HG02870 (cell line): ENCODE data around the gene BTRC.
"Not testable (repeated sequence)": the region's sequence is repeated elsewhere in the genome, so short reads cannot be mapped to it uniquely, and the experiment has no call there.

Source experiments
- ATAC-seq: cut with Tn5 transposase; IDR thresholded peaks from one replicate; pipeline ENCODE4 v1.9.1; 2021; ENCODE audit warnings: mild to moderate bottlenecking, moderate library complexity; ENCODE audit not compliant: unreplicated experiment

The BTRC gene

DNA sequence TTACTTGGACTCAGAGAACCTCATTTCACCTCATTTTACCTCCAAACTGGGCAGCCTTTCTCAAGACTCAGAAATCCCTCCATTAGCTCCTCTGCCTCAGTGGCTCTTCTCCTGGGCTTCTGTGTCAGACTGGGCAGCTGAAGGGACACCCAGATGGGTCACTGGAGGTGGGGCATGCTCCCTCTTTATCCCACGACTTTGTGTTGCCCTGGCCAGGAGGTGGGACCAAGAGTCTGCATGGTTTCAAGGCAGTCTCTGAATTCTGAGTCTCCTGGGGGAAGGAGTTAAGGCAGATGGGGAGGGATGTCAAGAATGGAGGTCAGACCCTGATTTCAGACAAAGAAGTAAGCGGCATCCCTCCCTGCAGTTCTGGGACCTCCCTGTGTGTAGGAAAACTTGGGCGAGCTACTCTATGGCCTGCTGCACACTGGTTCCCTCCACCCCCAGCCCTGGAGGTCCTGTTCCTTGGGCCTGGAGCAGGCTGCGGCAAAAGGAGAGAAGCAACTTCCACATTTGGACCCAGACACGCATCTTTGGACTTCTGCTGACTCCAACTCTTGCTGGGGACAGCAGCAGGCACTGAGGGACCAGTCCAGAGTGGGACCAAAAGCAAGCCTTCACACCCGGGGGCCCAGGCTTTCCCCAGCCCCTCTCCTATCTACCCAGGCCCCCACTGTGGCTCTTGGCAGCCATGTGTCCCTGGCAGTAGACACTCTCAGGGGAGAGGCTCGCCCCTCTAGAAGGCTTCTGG lies 223.3 kb downstream of the BTRC start:
- no peak for ATAC-seq

GRCh38 chr10:101578192-101578591 lies 224.2 kb downstream of the BTRC start:
- ATAC-seq: no peak

GRCh38 chr10:101578803-101579515 lies 225.0 kb downstream of the BTRC start:
- no peak for ATAC-seq

DNA sequence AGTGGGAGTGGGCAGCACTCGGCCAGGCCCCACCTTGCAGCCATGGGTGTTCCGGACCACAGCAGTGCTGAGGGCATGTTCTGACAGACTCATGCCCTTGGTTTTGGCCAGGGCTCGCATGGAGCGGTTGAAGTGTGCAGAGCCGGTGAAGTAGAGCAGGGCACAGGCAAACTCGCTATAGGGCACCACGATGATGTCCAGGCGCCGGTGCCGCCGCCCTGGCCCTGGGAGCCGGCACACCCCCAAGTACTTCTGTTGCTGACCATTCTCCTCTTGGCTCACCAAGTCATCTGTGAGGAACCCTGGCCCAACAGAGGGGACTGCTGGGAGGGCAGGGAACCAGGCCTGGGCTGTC lies 225.5 kb downstream of the BTRC start:
- ATAC-seq: no peak

DNA sequence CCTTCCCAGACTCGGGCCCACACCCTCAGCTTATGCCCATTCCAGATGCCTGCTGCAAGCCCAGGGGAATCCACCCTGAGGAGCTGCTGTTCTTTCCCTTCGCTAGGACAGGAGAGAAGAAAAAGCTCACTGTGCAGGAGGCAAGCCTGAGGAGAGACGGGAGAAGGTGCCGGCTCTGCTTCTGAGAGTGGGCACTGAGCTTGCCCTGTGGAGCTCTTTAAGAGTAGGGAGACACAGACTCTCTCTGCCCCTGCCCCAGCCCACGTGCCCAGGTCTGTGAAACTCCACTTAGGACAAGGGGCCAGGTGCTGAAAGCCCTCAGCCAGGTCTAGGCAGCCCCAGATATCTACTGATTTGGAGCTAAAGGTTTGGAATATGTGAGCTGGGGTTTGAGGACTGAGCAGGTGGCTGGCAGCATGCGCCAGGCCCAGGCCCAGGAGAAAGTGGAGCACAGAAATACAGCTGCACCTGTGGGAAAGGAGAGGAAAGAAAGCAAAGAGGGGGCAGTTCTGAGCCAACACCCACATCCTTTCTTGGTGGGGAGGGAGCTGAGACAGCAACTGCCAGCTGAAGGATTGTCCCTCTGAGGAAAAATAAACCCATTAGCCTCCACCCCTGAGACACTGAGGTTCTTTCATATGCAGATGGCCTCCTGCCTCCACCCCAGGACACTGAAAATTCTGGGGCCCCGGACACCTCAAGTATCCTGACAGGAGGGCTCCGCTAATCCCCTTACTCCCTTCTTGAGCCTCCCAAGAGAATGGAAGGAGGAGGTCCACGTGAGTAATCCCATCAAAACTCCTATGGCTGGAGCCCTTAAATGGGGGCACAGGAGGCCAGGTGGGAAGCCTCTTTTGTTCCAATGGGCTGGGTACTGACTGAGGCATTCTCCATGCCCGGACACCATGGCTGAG lies 226.8 kb downstream of the BTRC start:
- no peak for ATAC-seq

GRCh38 chr10:101585841-101586240 lies 231.9 kb downstream of the BTRC start:
- no peak for ATAC-seq

- peak; percentile 95 for ATAC-seq
Measured at GRCh38 chr10:101587725-101588653, 234.0 kb downstream of the BTRC start, which contains the start of the genes DPCD and POLL. TSS of gene DPCD (plus strand) at chr10:101588321. CDS start at chr10:101588337, 16 bp downstream. TSS of gene POLL (minus strand) at chr10:101588257. CDS start at chr10:101587360, 897 bp downstream.

DNA sequence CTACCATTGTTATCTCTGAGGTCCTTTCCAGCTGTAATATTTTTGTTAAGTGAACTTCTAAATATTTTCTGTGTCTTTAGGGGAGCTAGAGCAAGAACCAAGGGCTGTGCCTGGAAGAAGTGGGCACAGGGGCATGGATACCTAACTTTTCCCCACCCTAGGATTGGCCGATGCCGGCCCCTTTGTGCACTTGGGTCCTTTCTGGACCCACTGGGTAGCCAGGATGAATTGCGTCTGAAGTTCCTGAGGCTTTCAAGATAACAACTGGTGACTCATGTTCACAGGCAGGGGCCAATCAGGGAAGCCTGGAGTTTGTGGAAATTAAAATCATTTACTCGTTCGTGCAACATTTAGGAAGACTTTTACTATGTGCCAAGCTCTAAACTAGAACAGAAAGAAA lies 234.9 kb downstream of the BTRC start:
- no peak for ATAC-seq

- ATAC-seq: not testable (repeated sequence)
Measured at GRCh38 chr10:101593331-101593730, 239.4 kb downstream of the BTRC start.

DNA sequence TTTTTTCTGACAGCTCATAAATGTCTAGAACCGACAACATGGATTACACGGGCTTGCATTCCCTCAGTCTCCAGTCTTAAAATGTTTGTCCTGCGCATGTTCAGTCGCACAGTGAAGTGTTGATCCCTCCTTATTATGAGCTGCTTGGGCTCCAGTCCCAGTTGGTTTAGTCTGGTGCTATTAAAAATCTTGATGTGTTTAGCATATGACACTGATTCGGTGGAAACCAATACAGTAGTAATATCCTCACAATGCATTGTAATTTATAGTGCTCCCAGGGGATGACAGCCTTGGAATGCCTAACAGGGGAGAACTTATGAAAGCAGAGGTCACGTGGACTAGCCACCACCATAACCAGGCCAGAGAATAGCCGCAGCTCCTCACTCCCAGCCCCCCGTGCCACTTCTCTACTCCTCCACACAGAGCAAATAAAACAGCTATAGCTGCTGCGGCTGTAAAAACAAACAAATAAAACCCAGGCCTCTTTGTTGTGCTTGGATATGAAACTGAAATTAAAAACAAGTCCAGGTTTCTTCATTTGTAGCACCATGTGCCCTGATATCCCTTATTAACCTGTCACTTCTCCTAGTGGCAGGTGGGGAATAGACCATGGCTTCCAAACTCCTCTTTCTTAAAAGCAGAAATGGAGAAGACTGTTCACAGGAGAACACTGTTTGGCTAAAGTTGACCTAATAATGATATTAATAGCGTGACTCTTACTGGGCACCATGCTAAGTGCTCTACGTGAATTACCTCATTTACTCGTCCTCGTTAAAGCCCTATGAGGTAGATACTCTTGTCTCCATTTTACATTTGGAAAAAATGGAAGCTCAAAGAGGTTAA lies 241.8 kb downstream of the BTRC start:
- no peak for ATAC-seq

DNA sequence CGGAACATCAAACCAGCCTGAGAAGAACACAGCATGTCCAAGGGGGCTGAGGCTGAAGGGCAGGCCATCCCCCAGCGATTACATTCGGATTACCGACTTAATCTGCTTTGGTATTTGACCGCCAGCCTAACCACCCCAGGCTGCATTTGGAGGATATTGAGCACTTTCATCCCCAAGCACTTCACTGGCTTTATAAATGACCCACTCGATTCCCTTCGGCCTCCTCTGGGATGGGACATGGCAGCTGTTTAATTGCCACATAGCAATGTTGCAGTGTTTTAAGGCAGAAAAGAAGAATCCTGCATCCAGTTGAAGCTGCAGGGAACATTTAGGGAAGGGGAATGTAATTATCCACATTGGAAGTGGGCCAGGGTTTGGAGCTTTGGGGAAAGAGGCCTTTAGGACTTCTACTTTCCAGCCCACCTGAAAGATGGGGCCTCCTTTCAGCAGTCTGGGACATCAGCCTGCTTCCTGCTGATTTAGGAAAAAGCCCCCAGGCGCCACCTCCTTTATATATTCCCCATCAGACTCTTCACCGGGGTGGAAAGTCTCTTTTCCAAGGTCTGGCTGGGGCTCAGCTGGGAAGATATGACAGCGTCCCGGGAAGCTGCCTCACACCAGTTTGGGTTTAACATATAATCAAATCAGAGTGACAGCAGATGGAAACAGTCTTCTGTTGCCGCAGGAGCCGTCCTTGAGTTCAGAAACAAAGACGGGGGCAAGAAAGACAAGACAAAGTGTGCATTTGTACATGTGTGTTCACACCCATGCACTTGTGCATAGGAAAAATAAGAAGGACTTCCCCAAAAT lies 243.3 kb downstream of the BTRC start:
- no peak for ATAC-seq

DNA sequence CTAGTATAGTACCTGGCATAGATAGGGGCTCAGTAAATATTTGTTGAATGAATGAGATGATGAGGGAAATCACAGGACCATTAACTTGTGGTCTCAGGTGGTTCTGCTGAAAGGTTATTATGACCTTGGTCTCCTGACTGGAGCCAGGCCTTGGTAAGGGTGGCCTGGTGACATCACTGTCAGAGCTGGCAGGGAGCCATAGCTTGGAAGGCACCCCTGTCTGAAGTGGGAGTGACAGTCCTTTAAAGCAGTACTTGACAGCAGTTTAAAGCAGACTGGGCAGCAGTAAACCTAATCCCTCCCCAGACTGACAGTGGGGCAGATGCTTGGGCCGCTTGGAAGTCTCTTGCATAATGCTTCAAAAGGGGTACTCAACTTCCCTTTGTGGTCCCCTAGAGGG lies 247.6 kb downstream of the BTRC start:
- no peak for ATAC-seq

GRCh38 chr10:101602761-101603398 lies 248.9 kb downstream of the BTRC start:
- peak; percentile 50 for ATAC-seq
